Measurements from ENCODE around the gene CYSRT1. TPM values are rescaled to one million over a fixed set of nuclear protein-coding genes. Genes with fewer than 3 reads are reported as not detected.

Gene CYSRT1
- total RNA-seq, 2 experiments from 2014 or later: 0.34 TPM; not detected in 1

DNA sequence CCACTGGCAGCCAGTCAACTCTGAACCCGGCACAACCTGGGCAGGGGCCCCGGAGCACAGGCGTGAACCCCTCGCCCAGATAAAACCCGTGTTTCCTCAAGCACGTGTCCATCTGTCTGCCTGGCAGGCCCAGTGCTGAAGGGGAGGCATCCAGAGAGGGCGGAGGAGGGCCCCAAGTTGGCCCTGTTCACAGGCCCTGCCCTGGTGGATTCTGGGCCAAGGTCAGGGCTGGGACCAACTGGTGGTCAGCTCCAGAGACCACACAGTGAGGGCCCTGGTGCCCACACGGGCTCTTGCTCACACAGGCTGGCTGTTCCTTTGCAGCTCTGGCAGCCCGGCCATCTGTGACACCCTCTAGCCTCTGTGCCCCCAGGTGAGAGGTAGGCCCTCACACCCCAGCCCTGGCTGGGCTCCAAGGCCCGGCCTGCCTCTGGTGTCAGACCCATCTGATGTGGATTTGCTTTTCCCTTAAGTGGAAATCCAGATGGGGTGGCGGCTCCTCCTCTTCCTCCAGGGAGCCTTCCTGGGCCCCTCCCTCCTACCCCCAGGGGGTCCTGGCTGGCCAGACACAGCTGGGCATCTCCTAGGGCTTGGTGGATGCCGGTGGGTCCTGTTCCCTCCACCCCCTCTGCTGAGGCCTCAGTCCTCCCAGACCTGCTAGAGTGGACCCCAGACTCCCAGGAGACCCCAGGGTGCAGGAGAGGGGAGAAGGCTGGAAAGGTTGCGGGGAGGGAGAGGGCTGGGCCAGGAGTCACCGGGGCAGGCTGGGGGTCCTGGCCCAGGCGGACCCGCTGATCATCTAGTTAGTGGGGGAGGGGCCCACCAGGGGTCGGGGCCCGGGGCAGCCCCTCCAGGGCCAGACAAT lies 25.6 kb downstream of the CYSRT1 start:
- intact Hi-C loops (cut with micrococcal nuclease): no loop called here
- no peak overlapping the region for H3K27ac Mint-ChIP-seq
- H3K9me3 Mint-ChIP-seq: no peaks in the 10 kb centered on the region
- no peak for ATAC-seq
- DNase-seq: no peak
- H3K27me3 Mint-ChIP-seq: no peaks in the 10 kb centered on the region
- CTCF ChIA-PET: no interaction called here
- peaks cover 3% of the 10 kb centered on the region for H3K4me1 Mint-ChIP-seq (ENCODE audit: low read depth)
- no peak overlapping the region for H3K4me3 Mint-ChIP-seq
- H3K36me3 Mint-ChIP-seq (ENCODE audit: low read depth): no peaks in the 10 kb centered on the region
- POLR2A ChIA-PET: interaction anchor here (0.6 to 7.2 kb wide), 4 partner anchors 10 to 87 kb away, joined by 3 to 113 read pairs (median 6); partner anchors contain the start of gene TUBB4B
- TF ChIP-seq, protein P1, sequence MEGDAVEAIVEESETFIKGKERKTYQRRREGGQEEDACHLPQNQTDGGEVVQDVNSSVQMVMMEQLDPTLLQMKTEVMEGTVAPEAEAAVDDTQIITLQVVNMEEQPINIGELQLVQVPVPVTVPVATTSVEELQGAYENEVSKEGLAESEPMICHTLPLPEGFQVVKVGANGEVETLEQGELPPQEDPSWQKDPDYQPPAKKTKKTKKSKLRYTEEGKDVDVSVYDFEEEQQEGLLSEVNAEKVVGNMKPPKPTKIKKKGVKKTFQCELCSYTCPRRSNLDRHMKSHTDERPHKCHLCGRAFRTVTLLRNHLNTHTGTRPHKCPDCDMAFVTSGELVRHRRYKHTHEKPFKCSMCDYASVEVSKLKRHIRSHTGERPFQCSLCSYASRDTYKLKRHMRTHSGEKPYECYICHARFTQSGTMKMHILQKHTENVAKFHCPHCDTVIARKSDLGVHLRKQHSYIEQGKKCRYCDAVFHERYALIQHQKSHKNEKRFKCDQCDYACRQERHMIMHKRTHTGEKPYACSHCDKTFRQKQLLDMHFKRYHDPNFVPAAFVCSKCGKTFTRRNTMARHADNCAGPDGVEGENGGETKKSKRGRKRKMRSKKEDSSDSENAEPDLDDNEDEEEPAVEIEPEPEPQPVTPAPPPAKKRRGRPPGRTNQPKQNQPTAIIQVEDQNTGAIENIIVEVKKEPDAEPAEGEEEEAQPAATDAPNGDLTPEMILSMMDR (IDR thresholded peaks at IDR 0.05): no peak

DNA sequence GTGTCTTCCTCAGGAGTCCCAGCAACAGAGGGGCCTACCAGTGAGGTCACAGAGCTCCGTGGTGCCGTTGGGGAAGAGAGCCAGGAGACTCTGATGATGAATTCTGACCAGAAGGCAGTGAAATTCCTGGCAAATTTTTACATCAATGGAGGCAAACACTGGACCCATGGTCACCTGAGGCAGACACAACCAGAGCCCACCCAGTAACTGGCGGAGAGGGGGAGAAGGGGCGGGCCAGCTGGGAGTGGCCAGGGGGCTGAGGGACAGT lies 26.2 kb downstream of the CYSRT1 start, which contains the start of gene STPG3:
TSS of gene STPG3 (plus strand) at position 93 of the 268 bp plus-strand sequence. CDS start at position 94, 1 bp downstream.
- TF ChIP-seq, protein P1 (IDR thresholded peaks at IDR 0.05): no peak
- DNase-seq (no peak), ATAC-seq (no peak)
- no peak within 1 kb of the TSS for H3K4me3 Mint-ChIP-seq
- H3K27me3 Mint-ChIP-seq: no peaks in the 10 kb centered on the region
- peaks cover 4% of the 10 kb centered on the region for H3K4me1 Mint-ChIP-seq (ENCODE audit: low read depth)
- intact Hi-C loops (cut with micrococcal nuclease): no loop called here
- H3K27ac Mint-ChIP-seq: no peak within 1 kb of the TSS
- no peaks in the 10 kb centered on the region for H3K9me3 Mint-ChIP-seq
- POLR2A ChIA-PET: interaction anchor here (0.6 to 7.2 kb wide), 2 partner anchors 10 to 88 kb away, joined by 3 to 113 read pairs; partner anchors contain the start of gene TUBB4B
- CTCF ChIA-PET: no interaction called here
- peaks cover under 1% of the 10 kb centered on the region for H3K36me3 Mint-ChIP-seq (ENCODE audit: low read depth)

DNA sequence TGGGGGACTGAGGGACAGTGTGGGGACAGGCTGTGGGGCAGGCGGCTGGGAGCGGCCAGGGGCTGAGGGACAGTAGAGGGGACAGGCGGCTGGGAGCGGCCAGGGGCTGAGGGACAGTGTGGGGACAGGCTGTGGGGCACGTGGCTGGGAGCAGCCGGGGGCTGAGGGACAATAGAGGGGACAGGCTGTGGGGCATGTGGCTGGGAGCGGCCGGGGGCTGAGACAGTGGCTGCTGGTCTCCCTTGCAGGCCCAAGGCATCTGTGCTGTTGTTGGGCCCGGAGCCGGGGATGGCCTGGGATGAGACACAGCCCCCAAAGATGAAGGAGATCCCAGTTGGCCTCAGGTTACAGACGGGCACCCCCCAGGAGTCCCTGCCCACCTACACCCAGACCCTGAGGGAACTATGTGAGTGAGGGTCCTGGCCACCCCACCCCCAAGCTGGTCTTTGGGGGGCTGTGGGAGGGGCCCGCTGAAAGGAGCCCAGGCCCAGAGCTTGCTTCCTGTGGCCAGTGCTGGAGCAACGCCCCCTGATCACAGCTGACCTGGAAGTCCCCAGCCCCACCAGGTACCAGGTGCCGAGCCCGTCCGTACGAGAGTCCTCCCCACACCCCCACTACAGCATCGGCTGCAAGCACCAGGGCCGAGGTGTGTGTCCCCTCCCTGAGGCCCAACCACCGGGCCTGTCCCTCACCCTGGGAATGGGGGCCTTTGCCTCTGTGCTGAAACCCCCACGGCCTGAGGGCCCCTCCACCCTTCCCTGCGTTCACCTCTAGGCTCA lies 26.7 kb downstream of the CYSRT1 start:
- Mint-ChIP-seq H3K9me3 (no peaks in the 10 kb centered on the region), H3K4me3 (no peak overlapping the region), H3K27ac (no peak overlapping the region), H3K36me3 (ENCODE audit: low read depth) (peaks cover 6% of the 10 kb centered on the region), H3K27me3 (no peaks in the 10 kb centered on the region), H3K4me1 (ENCODE audit: low read depth) (peaks cover 10% of the 10 kb centered on the region)
- TF ChIP-seq, protein P1 (IDR thresholded peaks at IDR 0.05): no peak
- ChIA-PET CTCF (no interaction called here), POLR2A (interaction anchor here (0.6 to 7.2 kb wide), 2 partner anchors 11 to 88 kb away, joined by 3 to 113 read pairs; partner anchors contain the start of gene TUBB4B)
- ATAC-seq (no peak), DNase-seq (no peak)
- intact Hi-C loops (cut with micrococcal nuclease): no loop called here

DNA sequence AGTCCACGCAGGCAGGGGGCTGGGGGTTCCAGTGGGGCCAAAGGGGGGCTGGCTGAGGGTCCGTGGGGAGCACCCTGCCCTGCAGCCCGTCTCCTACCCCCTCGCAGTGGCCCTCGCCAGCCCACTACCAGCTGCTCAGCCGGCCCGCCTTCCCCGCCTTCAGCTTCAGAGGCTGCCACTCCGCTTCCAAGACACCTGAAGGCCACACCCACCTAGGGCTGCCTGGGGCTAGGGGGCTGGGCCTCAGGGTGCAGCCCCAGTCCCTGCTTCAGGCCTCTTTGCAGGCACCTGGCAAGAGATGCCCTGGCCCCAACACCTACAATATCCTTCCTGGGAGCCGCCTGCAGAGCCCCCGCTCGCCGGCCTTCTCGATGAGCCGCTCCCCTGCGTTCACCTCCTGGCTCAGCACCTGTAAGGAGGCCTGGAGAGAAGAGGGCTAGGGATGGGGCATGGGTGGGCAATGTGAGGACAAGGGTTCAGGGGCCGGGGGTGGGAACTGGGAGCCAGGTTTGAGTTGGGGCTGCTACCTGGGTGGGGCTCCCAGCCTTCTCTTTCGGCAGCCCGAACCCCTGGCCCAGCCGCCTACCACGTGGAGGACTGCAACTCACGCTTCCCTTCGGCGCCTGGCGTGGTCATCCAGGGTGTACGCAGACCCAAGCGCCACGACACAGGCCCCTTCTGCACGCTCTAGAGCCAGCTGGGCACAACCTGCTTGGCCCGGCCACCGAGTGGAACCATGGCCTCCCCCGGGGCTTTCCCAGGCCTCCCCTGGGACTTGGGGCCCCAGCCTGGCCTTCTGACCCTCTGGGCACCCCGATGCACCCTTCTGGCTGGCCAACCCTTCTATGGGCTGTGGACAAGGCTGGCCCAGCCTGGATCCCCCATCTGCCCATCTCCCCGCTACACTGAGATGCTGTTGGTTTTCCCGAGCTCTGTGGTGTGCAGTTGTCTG lies 27.9 kb downstream of the CYSRT1 start:
- ChIA-PET CTCF (interaction anchor here (1.0 to 2.5 kb wide), 2 partner anchors 16 to 26 kb away, joined by 3 to 19 read pairs; partner anchors contain the start of gene RNF224), POLR2A (interaction anchor here (7.2 kb wide), 1 partner anchor 12 kb away, joined by 113 read pairs; the partner anchor contains the start of gene TUBB4B)
- H3K4me3 Mint-ChIP-seq: no peak overlapping the region
- H3K27ac Mint-ChIP-seq: no peak overlapping the region
- DNase-seq (no peak), ATAC-seq (no peak)
- no peaks in the 10 kb centered on the region for H3K9me3 Mint-ChIP-seq
- TF ChIP-seq, protein P1 (IDR thresholded peaks at IDR 0.05): no peak
- intact Hi-C loops (cut with micrococcal nuclease): no loop called here
- no peaks in the 10 kb centered on the region for H3K27me3 Mint-ChIP-seq
- peaks cover 10% of the 10 kb centered on the region for H3K36me3 Mint-ChIP-seq (ENCODE audit: low read depth)
- H3K4me1 Mint-ChIP-seq (ENCODE audit: low read depth): peaks cover 14% of the 10 kb centered on the region
